Measurements from ENCODE around the gene FOXO3. TPM values are rescaled to one million over a fixed set of nuclear protein-coding genes. Genes with fewer than 3 reads are reported as not detected.
A peak's percentile ranks its signal among the peaks of the same experiment; 100 is the strongest.
"Not testable (repeated sequence)": the region's sequence is repeated elsewhere in the genome, so short reads cannot be mapped to it uniquely, and the experiment has no call there.

Gene FOXO3
- total RNA-seq, 1 experiment from 2014 or later: 20.4 TPM

GRCh38 chr6:108681721-108682120 is 121.0 kb downstream of the FOXO3 start:
- Histone ChIP-seq H3K27ac (peak overlapping the region; percentile 55), H3K4me1 (replicated peaks) (peaks cover 31% of the 10 kb centered on the region)
- DNase-seq (ENCODE audit: low read depth in 1 of 2, low spot score in 2 of 2): peak in 1 of 2 experiments; percentile 31
- not testable (repeated sequence) for H3K4me3 ChIP-seq; H3K36me3 ChIP-seq; H3K9me3 ChIP-seq (replicated peaks); H3K27me3 ChIP-seq (replicated peaks)

GRCh38 chr6:108682383-108683119 is 121.8 kb downstream of the FOXO3 start:
- H3K4me3 ChIP-seq; DNase-seq (ENCODE audit: low read depth in 1 of 2, low spot score in 2 of 2); H3K36me3 ChIP-seq; H3K9me3 ChIP-seq (replicated peaks); H3K27me3 ChIP-seq (replicated peaks): not testable (repeated sequence)
- Histone ChIP-seq H3K4me1 (replicated peaks) (peaks cover 24% of the 10 kb centered on the region), H3K27ac (peak overlapping the region; percentile 55)

GRCh38 chr6:108683976-108684375 is 123.3 kb downstream of the FOXO3 start:
- H3K36me3 ChIP-seq; H3K9me3 ChIP-seq (replicated peaks); H3K27ac ChIP-seq; H3K27me3 ChIP-seq (replicated peaks); DNase-seq (ENCODE audit: low read depth in 1 of 2, low spot score in 2 of 2); H3K4me3 ChIP-seq: not testable (repeated sequence)
- H3K4me1 ChIP-seq (replicated peaks): peaks cover 24% of the 10 kb centered on the region

- Histone ChIP-seq H3K27me3 (replicated peaks) (no peaks in the 10 kb centered on the region), H3K4me1 (replicated peaks) (peaks cover 31% of the 10 kb centered on the region), H3K9me3 (replicated peaks) (no peaks in the 10 kb centered on the region), H3K36me3 (0 out of 2 replicates have a peak, but pooled peaks cover 3% of the 10 kb centered on the region), H3K27ac (peak overlapping the region; percentile 25), H3K4me3 (no peak overlapping the region)
- DNase-seq (ENCODE audit: low read depth in 1 of 2, low spot score in 2 of 2): peak; percentile 62 to 78
Measured at GRCh38 chr6:108684771-108685329, 124.1 kb downstream of the FOXO3 start.

GRCh38 chr6:108685970-108686369 is 125.3 kb downstream of the FOXO3 start:
- Histone ChIP-seq H3K4me1 (replicated peaks) (peaks cover 35% of the 10 kb centered on the region), H3K27ac (no peak overlapping the region), H3K36me3 (peaks cover 3% of the 10 kb centered on the region; the same call in 1 of the 2 replicates), H3K27me3 (replicated peaks) (no peaks in the 10 kb centered on the region), H3K9me3 (replicated peaks) (no peaks in the 10 kb centered on the region), H3K4me3 (no peak overlapping the region)
- no peak for DNase-seq (ENCODE audit: low read depth in 1 of 2, low spot score in 2 of 2)

- peaks cover 31% of the 10 kb centered on the region for H3K4me1 ChIP-seq (replicated peaks)
- H3K9me3 ChIP-seq (replicated peaks): no peaks in the 10 kb centered on the region
- H3K27ac ChIP-seq: no peak overlapping the region
- DNase-seq (ENCODE audit: low read depth in 1 of 2, low spot score in 2 of 2): no peak
- H3K36me3 ChIP-seq: peaks cover 3% of the 10 kb centered on the region; the same call in 1 of the 2 replicates
- no peak overlapping the region for H3K4me3 ChIP-seq
- no peaks in the 10 kb centered on the region for H3K27me3 ChIP-seq (replicated peaks)
Measured at GRCh38 chr6:108686896-108687295, 126.2 kb downstream of the FOXO3 start.

GRCh38 chr6:108687921-108688320 is 127.2 kb downstream of the FOXO3 start:
- Histone ChIP-seq H3K9me3 (replicated peaks) (no peaks in the 10 kb centered on the region), H3K27ac (no peak overlapping the region), H3K4me1 (replicated peaks) (peaks cover 25% of the 10 kb centered on the region), H3K4me3 (no peak overlapping the region), H3K27me3 (replicated peaks) (no peaks in the 10 kb centered on the region), H3K36me3 (peaks cover 3% of the 10 kb centered on the region; the same call in 1 of the 2 replicates)
- no peak for DNase-seq (ENCODE audit: low read depth in 1 of 2, low spot score in 2 of 2)

GRCh38 chr6:108689272-108690161 is 128.8 kb downstream of the FOXO3 start:
- no peak overlapping the region for H3K4me3 ChIP-seq
- H3K27me3 ChIP-seq (replicated peaks): no peaks in the 10 kb centered on the region
- no peaks in the 10 kb centered on the region for H3K9me3 ChIP-seq (replicated peaks)
- peaks cover 24% of the 10 kb centered on the region for H3K4me1 ChIP-seq (replicated peaks)
- peaks cover 3% of the 10 kb centered on the region; the same call in 1 of the 2 replicates for H3K36me3 ChIP-seq
- H3K27ac ChIP-seq: no peak overlapping the region
- DNase-seq (ENCODE audit: low read depth in 1 of 2, low spot score in 2 of 2): no peak

- peak in 1 of 2 experiments; percentile 16 for DNase-seq (ENCODE audit: low read depth in 1 of 2, low spot score in 2 of 2)
- Histone ChIP-seq H3K4me1 (replicated peaks) (peaks cover 14% of the 10 kb centered on the region), H3K9me3 (replicated peaks) (no peaks in the 10 kb centered on the region), H3K36me3 (peaks cover 3% of the 10 kb centered on the region; the same call in 1 of the 2 replicates), H3K27me3 (replicated peaks) (no peaks in the 10 kb centered on the region), H3K27ac (no peak overlapping the region), H3K4me3 (no peak overlapping the region)
Measured at GRCh38 chr6:108690326-108691049, 129.8 kb downstream of the FOXO3 start.

- Histone ChIP-seq H3K27ac (no peak overlapping the region), H3K36me3 (no peaks in the 10 kb centered on the region; the same call in 1 of the 2 replicates)
- DNase-seq (ENCODE audit: low read depth in 1 of 2, low spot score in 2 of 2): no peak
Measured at GRCh38 chr6:108693430-108694154, 132.9 kb downstream of the FOXO3 start.

GRCh38 chr6:108694816-108695215 is 134.1 kb downstream of the FOXO3 start:
- H3K4me1 ChIP-seq (replicated peaks): peaks cover 8% of the 10 kb centered on the region
- no peaks in the 10 kb centered on the region; the same call in 1 of the 2 replicates for H3K36me3 ChIP-seq
- 0 out of 2 replicates have a peak, but pooled peaks cover 2% of the 10 kb centered on the region for H3K27me3 ChIP-seq (replicated peaks)
- H3K9me3 ChIP-seq (replicated peaks): no peaks in the 10 kb centered on the region
- H3K4me3 ChIP-seq: no peak overlapping the region
- no peak for DNase-seq (ENCODE audit: low read depth in 1 of 2, low spot score in 2 of 2)
- no peak overlapping the region for H3K27ac ChIP-seq

More at GRCh38 chr6:108693430-108694154, 132.9 kb downstream of the FOXO3 start:
- H3K9me3 ChIP-seq (replicated peaks): no peaks in the 10 kb centered on the region
- H3K4me3 ChIP-seq: no peak overlapping the region
- H3K27me3 ChIP-seq (replicated peaks): 0 out of 2 replicates have a peak, but pooled peaks cover 2% of the 10 kb centered on the region
- peaks cover 14% of the 10 kb centered on the region for H3K4me1 ChIP-seq (replicated peaks)

GRCh38 chr6:108697561-108698161 is 136.9 kb downstream of the FOXO3 start:
- Histone ChIP-seq H3K27me3 (replicated peaks) (0 out of 2 replicates have a peak, but pooled peaks cover 2% of the 10 kb centered on the region), H3K4me3 (no peak overlapping the region), H3K4me1 (replicated peaks) (no peaks in the 10 kb centered on the region), H3K36me3 (no peaks in the 10 kb centered on the region), H3K9me3 (replicated peaks) (no peaks in the 10 kb centered on the region), H3K27ac (no peak overlapping the region)
- no peak for DNase-seq (ENCODE audit: low read depth in 1 of 2, low spot score in 2 of 2)
